Brain microvascular endothelial cell (primary cell): ENCODE measurements around the gene TNC.

Experiments
- DNase-seq: peaks from one replicate; pipeline ENCODE4 v3.0.0-alpha.2; 2020
- H3K27ac ChIP-seq: fragments of 250-450 bp; sonication (Bioruptor Pico); 2 replicates; pipeline ENCODE4 v1.5.1; 2020; ENCODE audit warnings: mild to moderate bottlenecking, moderate library complexity
- H3K27me3 ChIP-seq: fragments of 250-450 bp; sonication (Bioruptor Pico); replicated peaks from 2 replicates; pipeline ENCODE4 v1.5.1; 2020; ENCODE audit warnings: mild to moderate bottlenecking
- H3K36me3 ChIP-seq: fragments of 250-450 bp; sonication (Bioruptor Pico); replicated peaks from 2 replicates; pipeline ENCODE4 v1.5.1; 2020; ENCODE audit warnings: mild to moderate bottlenecking
- H3K4me3 ChIP-seq: 2 replicates; pipeline ENCODE4 v1.5.1; 2011; ENCODE audit warnings: low read depth, mild to moderate bottlenecking, control low read depth, low read length, moderate library complexity
- in situ Hi-C: cut with HindIII; loops from 2 replicates; pipeline ENCODE4 v1.10.0; 2017; ENCODE audit warnings: low sequenced_read_pairs, low pct_ligation_motif_present
- TF ChIP-seq, protein P1 (sequence below): IDR thresholded peaks from 2 replicates; pipeline ENCODE4 v1.5.1; 2011; ENCODE audit warnings: low read depth, mild to moderate bottlenecking, moderate library complexity, low read length, control low read depth, inconsistent platforms; ENCODE audit errors: missing control alignments

TNC gene

DNA sequence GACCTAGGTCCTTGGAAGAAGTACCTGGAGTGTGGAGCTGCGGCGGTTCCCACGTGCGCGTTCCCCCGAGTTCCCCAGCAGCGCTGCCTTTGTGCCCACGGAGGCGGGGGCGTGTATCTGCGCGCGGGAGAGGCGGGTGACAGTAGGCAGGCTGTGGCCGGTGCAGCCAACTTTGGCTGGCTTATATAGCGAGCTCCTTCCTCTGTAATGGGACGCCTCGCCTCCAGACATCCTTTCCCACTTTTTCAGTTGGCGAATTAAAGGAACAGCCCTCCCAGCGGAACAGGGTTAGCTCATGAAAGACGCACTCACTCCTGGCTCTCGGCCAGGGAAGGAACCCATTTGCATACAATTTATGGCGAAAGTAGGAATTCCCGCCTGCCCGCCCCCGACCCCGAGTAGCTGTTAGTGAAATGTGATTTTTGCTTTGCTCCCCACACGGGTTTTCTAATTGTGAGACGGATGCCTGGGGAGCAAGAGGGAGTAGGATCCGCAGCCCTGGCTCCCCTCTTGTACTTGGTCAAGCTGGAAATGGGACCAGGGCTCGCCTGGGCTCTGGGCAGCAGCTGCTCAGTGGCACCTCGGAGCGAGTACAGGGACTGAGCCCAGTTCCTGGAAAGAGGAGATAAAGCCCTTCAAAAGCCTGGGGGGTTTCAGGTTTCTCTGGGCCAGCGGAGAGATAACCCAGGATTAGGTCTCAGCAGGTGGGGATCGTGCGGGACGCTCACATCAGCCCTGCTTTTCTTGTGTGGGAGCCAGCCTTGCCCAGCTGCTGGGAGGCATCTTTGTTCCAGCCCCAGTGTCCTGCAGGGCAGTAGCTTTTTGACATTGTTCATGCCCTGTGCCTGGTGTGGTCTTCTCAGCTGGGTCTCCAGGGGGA, at the start of gene TNC:
Gene TNC, minus strand, starts transcription at position 159 of the 880 bp plus-strand sequence. CDS start 27,139 bp downstream, outside the sequence.
- peak; percentile 52 for DNase-seq
- H3K4me3 ChIP-seq, result peak within 1 kb of the TSS; percentile 53
- H3K36me3 ChIP-seq, result no peaks in the 10 kb centered on the region
- no peaks in the 10 kb centered on the region for H3K27me3 ChIP-seq
- TF ChIP-seq, protein P1, sequence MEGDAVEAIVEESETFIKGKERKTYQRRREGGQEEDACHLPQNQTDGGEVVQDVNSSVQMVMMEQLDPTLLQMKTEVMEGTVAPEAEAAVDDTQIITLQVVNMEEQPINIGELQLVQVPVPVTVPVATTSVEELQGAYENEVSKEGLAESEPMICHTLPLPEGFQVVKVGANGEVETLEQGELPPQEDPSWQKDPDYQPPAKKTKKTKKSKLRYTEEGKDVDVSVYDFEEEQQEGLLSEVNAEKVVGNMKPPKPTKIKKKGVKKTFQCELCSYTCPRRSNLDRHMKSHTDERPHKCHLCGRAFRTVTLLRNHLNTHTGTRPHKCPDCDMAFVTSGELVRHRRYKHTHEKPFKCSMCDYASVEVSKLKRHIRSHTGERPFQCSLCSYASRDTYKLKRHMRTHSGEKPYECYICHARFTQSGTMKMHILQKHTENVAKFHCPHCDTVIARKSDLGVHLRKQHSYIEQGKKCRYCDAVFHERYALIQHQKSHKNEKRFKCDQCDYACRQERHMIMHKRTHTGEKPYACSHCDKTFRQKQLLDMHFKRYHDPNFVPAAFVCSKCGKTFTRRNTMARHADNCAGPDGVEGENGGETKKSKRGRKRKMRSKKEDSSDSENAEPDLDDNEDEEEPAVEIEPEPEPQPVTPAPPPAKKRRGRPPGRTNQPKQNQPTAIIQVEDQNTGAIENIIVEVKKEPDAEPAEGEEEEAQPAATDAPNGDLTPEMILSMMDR, result no peak
- in situ Hi-C loops, result no loop called here
- no peak within 1 kb of the TSS for H3K27ac ChIP-seq

DNA sequence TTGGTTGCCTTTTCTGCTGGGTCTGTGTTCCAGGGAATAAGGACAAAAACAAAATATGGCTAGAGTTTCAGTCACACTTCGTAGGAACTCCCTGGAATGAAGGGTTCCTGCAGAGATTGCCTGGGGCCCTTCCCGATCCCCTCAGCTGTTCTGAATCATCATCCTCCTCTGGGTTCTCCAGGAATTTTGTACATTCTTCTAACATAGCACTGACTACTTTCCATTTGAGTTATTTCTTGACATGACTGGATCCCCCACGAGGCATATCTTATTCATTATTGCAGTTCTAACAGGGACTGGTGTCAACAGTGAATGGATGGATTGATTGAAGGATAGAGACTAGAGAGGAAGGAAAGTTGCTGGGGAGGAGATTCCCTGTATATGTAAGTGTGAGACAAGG, 49.2 kb upstream of the TNC start:
- Histone ChIP-seq H3K27me3 (no peaks in the 10 kb centered on the region), H3K4me3 (no peak overlapping the region), H3K36me3 (no peaks in the 10 kb centered on the region), H3K27ac (no peak overlapping the region)
- peak; percentile 69 for DNase-seq
- TF ChIP-seq, protein P1, result no peak
- in situ Hi-C loops, result no loop called here

DNA sequence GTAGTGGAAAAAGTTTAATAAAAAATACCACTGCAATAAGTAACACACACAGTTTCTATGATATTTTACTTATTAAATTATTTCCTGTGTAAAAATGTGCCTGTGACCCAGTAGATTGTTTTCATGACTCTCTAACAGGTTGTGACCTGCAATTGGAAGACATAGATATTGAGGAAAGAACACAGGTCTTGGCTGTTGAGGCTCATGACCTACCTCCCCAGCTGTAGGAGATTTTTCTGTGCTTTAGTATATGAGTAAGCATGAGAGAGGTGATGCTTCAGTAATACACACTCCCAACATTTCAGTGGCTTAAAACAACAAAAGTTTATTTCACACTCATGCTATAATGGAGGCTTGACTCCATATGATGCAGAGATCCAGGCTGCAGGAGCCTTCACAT, 47.3 kb upstream of the TNC start:
- TF ChIP-seq, protein P1, result no peak
- Histone ChIP-seq H3K27me3 (no peaks in the 10 kb centered on the region), H3K4me3 (no peak overlapping the region), H3K36me3 (no peaks in the 10 kb centered on the region), H3K27ac (no peak overlapping the region)
- in situ Hi-C loops, result no loop called here
- DNase-seq, result no peak

DNA sequence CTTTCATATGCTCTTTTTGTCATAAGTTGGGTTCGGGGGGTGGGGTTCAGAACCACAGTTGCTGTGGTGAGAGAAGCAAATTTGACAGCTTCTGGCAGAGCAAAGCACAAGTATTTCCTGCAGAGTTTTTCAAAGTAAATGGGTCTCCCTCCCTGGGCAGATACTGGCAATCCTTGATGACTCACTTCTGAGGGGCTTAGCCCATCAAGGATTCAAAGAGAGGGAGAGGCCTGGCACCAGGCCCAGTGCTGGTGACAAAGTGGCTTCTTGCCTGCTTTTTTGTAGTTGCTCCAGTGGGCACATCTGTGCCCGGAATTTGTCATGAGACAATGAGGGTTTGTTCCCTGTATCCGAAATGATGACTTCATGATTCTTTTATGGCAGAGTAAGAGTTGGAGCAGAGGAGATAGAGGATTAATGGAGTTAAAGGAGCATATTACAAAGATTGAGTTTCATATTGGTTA, 46.6 kb upstream of the TNC start:
- DNase-seq, result no peak
- TF ChIP-seq, protein P1, result no peak
- H3K27ac ChIP-seq, result no peak overlapping the region
- no peak overlapping the region for H3K4me3 ChIP-seq
- no peaks in the 10 kb centered on the region for H3K27me3 ChIP-seq
- H3K36me3 ChIP-seq, result no peaks in the 10 kb centered on the region
- in situ Hi-C loops, result no loop called here

DNA sequence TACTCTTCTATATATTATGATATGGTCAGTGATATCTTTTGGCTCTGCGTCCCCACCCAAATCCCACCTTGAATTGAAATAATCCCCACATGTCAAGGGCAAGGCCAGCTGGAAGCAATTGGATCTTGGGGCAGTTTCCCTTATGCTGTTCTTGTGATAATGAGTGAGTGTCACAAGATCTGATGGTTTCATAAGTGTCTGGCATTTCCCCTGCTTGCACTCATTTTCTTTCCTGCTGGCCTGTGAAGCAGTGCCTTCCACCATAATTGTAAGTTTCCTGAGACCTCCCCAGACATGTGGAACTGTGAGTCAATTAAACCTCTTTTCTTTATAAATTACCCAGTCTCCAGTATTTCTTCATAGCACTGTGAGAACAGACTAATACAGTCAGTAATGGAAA, 45.0 kb upstream of the TNC start:
- Histone ChIP-seq H3K27me3 (no peaks in the 10 kb centered on the region), H3K36me3 (no peaks in the 10 kb centered on the region), H3K27ac (no peak overlapping the region), H3K4me3 (no peak overlapping the region)
- TF ChIP-seq, protein P1, result no peak
- in situ Hi-C loops, result no loop called here
- no peak for DNase-seq

DNA sequence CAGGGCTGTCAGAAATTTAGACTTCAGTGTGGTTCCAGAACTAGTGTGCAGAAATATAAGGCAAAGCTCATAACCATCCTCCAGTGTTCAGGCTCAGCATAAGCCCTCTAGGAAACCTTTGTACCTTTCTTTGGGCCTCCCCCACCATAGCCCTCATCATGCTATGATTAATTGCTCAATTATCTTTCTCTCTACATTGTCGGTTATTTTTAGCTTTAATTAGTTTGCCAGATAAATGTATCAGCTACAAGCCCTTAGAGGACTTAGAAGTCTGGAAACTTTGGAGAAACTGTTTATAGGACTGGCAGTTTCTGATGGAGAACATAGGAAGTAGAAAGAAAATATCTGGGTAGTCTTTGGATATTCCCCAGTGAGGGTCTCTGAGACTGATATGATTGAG, 43.5 kb upstream of the TNC start:
- in situ Hi-C loops, result no loop called here
- Histone ChIP-seq H3K36me3 (no peaks in the 10 kb centered on the region), H3K27ac (no peak overlapping the region), H3K4me3 (no peak overlapping the region), H3K27me3 (no peaks in the 10 kb centered on the region)
- TF ChIP-seq, protein P1, result no peak
- DNase-seq, result no peak
